ENCODE results near the gene KCNH3.
"Not testable (repeated sequence)": the region's sequence is repeated elsewhere in the genome, so short reads cannot be mapped to it uniquely, and the experiment has no call there.

The KCNH3 gene

DNA sequence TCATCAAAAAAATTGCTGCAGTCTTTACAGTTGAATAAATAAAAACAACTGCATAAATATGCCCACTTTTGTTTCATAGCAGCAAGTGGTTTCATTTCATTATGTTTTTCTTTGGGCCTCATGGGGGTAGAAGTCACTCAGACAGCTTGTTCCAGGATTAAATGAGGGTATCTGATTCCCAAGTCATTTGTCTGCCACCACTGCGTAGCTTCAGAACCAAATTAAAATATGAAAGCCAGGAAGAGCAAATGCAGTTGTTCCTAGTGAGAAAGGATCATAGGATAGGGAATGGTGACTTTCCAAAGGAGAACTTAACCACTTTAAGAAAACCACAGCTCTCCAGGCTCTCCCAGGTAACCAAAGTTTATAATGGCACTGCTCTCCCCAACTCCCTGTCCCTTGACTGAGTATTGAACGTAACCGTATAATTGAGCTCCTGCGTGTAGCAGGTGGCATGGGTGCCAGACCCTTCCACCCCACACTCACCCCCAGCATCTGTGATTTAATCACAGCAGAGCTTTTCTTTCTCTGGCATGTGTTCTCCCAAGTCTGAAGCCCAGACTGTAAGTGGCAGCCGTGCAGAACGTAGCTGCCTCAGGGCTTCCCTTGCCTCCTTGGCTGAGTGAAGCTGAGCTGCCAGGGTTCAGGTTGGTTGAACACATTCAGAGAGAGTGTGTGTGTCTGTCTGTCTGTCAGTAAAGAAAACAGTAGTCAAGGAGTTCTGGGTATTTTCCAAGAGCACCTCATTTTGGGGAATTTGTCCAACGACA, 11.3 kb upstream of the KCNH3 start:
- DNase-seq, result no peak

DNA sequence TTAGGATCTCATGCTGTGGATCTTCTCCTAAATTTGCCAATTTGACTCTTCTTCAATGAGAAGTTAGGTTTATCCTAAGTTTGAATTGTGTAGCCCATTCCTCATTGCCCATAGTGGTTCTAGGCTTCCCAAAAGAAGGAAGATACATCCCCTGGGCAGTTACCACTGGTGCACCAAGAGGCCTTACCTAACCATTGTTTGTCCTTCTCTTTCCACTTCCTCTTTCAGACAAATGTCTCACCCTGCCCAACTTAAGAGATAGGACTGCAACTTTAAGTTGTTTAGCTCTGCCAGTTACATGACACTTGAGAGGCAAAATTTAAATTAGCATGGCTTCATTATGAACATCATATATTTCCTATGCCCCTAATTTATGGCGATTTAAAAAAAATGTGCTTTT, 9.4 kb upstream of the KCNH3 start:
- DNase-seq, result no peak

DNA sequence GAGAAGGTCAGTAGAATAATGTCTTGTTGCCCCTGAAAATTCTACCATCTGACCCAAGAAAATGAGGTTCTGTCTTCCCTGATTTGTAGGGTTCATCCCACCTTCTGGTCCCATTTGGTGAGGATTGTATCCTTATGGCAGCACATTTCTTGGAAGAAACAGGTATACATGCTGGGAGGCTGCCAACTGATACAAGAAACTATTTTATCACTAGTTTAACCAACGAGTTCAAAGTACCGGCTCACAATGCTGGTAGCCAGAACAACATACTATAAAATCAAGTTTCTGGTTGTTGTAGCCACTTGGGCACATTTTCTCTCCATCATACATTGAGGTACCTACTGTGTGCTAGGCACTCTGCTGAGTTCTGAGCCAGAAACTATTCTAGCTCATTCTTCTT, 7.1 kb upstream of the KCNH3 start:
- DNase-seq, result no peak

DNA sequence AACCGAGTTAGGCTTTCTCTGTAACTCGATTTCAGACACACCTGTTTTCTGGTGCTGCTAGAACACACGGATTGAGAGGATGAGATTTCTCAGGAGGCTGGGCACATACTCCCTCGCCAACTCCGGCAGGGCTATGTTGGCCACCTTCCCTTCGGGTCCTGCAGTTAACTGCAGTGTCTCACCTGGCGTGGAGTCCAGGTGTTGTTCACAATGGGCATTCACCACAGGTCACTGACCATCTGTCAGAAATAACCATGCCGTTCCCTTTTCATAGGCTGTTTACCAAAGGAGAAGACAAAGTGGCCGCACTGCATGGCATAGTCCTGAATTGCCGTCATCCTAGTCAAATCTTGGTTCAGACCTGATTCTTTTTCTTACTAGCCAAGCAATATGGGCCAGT, 5.5 kb upstream of the KCNH3 start:
- DNase-seq, result no peak

DNA sequence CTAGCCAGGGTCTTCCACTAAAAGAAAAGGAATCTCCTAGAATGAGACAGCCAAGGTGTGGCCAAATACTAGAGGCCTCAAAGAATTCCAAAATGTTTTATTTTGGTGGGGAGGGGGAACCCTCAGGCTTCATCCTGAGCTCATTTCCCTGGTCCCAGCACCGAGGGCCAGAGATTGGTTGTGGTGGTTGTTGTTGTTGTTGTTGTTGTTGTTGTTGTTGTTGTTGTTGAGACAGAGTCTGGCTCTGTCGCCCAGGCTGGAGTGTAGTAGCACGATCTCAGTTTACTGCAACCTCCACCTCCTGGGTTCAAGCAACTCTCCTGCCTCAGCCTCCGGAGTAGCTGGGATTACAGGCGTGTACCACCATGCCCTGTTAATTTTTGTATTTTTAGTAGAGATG, 4.7 kb upstream of the KCNH3 start:
- DNase-seq, result not testable (repeated sequence)

DNA sequence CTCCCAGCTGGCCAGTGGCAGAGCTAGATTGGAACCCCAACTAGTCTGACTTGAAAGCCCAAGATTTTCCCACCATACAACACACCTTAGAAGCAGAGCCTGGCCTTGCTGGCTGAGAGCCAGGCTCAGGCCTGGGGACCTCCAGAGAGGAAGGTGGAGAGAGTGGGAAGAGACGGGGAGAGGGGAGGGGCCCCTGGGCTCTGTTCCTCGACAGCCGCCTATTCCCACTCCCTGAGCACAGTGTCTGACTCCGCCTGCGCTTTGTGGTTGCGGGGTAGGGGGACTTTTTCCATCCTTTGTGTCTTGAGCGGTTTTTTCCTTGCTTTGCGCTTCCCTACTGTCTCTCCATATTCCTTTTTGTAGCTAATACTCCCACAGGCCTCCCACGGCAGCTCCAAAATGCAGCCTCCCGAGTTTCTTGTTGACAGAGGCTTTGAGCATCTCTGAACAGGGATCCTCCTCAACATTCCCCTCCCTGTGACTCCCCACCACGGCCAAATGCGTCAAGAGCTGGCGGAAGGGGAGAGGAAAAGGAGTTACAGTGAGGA, 4.0 kb upstream of the KCNH3 start:
- DNase-seq, result no peak

DNA sequence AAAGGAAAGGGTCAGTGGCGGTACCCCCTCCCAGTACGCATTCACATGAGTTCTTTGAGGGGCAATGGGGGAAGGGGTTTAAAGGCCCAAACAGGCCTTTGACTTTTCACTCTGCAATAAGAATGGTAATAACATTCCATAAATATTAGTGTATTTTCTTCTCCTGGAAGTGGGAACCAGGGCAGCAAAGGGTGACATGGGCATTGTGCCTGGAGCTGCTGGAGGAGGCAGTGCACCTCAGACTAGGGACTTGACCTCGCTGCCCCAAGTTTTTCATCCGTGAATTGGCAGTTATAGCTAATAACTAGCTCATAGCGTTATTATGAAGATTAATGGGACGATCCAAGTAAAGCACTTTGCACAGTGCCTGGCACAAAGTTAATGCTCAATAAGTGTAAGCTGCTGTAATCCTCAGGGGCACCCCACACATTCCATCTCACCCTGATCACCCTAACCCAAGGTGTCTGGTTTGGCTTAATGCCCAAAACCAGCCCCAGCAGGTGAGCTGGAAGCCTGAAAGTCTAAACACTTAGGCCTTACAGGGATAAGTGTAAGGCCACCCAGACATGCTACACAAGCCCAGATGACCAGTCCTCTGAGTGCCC, 2.8 kb upstream of the KCNH3 start:
- no peak for DNase-seq

DNA sequence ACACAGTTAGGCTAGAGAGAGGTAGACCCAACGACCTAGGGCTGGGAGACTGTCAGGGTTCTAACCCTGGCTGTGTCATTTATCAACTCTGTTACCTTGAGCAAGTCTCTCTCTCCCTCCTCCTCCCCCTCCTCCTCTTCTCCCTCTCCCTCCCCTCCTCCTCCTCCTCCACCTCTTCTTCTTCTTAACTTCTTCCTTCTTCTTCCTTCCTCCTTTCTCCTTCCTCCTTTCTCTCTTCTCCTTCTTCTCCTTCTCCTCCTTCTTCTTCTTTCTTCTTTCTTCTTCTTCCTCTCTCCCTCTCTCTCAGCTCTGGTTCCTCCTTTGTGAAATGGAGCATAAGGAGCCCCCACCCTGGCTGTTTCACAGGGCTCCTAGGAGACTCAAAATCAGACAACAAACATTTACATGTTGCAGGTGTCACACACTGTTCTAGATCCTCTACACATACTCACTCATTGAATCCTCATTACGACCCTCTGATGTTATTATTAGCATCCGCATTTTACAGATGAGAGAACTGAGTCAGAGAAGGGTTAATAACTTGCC, 2.2 kb upstream of the KCNH3 start:
- DNase-seq, result no peak

DNA sequence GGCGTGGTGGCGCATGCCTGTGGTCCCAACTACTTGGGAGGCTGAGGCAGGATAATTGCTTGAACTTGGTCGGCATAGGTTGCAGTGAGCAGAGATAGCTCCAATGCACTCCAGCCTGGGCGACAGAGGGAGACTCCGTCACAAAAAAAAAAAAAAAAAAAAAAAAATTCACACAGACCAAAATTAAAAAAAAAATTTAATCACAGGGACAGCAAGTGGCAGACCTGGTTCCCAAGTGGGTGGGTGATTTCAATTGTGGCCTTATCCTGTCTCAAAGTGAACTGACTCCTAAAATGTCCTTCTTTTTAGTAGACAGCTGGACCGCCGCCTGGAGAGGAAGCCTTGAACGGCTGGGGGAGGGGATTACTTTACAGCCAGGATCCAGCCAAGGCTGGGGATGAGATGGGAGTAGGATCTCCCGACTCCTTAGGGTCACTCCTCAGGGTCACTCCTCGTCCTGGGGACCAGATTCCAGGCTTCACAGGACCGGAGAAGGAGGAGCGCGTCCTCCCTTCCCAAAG, 1.5 kb upstream of the KCNH3 start:
- no peak for DNase-seq

DNA sequence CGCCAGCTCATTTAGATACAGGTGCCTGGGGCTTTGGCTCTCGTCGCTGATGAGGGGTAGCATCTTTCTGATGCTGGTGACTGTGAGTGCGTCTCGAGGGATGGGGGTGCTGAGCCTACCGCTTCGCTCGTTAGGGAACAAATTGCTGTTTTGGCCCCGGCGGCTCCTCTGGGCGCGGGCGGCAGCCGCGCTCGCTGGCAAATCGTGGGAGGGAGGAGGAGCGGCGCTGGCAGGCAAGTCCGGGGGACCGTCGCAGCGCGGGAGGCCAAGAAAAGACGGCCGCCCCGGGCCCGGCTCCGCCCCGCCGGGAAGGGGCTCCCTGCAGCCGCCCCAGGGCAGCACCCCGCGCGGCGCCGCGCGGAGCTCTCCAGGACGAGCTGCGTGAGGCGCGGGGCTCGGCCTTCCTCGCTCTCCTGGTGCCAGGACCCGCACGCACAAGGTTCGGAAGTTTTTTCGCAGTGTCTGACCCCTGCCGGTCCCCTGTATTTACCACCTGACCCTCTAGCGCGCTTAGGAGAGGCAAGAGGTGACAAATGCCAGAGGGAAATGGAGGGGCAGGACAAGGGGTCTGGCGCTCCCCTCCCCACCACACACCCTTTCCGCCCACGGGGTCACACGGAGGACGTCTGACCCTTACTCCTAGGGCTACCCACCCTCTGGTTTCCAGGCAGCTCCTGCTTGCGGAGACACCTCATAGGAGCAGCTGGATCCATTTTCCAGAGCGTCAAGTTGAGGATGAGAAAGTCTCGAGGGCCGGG, 899 bp upstream of the KCNH3 start:
- no peak for DNase-seq

DNA sequence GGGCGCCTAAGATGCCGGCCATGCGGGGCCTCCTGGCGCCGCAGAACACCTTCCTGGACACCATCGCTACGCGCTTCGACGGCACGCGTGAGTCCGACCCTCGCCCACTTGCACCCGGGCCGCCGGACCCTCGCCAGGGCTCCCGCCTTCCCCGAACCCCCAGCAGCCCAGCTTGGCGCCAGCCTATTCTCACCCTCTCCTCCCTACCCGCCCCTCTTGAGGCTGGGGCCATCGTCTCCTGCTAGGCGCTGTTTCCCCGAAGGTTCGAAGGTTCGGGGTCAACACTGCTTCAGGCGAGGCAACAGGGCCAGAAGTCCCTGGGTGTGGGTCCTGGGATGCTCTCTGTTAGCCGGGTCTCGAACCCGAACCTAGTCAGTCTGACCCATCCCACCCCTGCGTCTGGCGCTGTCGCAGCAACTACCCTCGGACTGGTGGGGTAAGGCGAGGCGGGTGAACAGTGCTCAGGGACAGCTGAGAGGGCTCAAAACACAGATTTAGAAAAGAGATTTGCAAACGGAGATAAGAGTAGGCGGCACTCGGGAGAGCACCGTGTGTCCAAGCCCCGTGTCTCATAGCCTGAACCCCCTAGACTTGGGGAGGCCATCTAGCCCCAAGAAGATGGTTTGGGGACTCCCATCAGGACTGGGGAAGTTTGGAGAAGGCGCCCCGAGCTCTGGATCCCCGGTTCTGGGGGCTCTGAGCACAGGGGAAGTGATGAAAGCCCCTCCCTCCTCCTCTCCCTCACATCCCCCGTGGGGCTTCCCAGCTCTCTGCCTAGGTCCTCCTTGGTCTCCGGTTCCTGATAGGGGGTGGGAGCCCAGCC, 787 bp downstream of the KCNH3 start:
- no peak for DNase-seq

DNA sequence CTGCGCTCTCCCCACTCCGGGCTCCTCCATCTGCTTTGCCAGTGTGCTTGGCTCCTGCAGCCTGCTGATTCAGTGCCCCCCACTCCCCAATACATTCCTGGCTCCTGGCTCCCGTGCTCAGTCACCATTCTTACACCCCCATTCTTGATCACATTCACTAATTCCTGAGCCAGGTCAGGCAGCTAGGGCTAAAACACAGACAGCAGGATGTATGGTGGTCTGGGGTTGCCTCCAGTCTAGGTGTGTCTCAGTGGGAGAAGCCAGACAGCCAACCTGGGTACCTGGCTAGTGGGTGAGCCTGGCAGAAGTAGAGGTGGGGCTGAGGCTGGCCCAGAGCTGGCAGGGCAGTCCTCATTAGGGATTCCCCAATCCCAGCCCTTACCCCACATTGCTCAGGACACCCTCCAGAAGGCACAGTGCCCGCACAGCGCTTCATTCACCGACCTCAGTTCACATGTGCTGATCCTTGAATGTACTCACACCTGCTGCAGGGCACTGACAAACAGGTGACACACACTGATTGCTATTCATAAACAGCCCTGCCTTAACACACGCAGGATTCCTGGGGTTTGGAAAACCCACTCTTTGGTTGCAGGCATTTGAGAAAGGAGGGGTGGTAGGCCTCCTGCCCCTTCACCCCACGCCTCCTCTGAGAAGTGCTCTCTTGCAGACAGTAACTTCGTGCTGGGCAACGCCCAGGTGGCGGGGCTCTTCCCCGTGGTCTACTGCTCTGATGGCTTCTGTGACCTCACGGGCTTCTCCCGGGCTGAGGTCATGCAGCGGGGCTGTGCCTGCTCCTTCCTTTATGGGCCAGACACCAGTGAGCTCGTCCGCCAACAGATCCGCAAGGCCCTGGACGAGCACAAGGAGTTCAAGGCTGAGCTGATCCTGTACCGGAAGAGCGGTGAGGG, 1.7 kb downstream of the KCNH3 start:
- DNase-seq, result no peak

DNA sequence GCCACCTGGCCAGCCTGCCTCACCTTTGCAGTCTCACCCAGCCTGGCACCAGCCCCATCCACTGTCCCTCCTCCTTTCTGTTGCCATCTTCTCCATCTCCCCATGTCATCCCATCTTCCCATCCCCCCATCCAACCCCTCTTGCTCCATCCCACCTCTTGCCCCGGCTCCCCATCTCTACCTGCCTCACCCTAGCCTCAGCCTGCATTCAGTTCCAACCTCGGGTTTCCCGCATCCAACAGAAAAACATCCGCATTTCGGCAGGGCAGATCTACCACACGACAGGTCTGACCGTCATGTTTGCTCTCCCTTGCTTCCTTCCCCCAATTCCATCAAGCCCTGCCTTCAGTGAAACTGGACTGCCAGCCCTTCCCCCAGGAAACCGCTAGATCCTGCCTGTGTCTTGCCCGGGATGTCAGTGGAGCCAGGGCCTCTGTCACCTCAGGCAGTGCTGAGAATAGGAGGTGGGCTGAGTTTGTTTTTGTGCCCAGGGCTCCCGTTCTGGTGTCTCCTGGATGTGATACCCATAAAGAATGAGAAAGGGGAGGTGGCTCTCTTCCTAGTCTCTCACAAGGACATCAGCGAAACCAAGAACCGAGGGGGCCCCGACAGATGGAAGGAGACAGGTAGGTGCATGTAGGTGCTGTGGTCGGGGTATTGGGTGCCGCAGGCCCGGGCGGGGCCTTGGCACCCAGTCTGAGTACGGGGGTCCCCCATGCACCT, 2.5 kb downstream of the KCNH3 start:
- no peak for DNase-seq

DNA sequence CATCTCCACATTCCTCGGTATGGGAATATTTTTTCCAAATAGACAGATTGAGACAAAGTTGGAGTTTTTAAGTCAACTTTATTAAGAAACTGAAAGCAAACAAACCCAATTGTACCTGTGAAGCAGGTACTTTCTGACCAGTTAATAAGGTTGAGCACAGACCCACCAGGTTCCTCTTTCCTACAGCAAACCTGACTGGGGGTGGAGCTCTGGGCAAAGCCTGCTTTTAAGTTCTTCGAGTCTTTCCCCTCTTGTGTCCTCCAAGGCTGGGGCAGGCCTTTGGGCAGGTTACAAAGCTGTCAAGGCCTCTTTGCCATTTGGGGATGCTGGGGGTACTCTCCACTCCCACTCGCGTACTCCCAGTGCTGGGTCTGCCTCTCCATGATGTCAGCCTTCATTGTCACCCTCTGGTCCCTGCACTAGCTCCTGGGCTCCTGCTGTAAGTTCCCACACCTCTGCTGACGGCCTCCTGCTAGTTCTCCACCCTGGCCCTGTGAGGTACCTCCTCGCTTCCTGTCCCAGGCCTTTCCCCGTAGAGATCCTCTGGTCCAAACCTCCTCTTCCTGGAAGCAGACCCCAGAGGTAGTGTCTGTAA, 3.2 kb downstream of the KCNH3 start:
- no peak for DNase-seq

DNA sequence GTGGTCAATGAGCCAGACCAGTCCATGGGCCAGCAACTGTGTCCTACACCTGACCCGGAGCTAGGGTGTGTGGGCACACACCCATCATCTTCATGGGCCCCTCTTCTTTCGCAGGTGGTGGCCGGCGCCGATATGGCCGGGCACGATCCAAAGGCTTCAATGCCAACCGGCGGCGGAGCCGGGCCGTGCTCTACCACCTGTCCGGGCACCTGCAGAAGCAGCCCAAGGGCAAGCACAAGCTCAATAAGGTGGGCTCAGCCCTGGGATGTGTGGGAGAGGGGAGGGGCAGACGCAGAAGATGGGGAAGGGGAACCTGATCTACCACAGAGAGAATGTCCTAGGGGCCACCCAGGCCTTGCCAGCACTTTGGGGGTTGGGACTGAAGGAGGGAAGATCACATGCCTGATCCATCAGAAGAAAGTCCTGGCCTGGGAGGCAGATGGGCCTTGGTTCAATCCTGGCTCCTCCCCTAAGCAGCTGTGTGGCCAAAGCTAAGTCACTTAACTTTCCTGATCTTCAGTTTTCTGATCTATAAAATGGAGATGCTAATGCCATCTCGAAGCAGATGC, 3.8 kb downstream of the KCNH3 start:
- no peak for DNase-seq

DNA sequence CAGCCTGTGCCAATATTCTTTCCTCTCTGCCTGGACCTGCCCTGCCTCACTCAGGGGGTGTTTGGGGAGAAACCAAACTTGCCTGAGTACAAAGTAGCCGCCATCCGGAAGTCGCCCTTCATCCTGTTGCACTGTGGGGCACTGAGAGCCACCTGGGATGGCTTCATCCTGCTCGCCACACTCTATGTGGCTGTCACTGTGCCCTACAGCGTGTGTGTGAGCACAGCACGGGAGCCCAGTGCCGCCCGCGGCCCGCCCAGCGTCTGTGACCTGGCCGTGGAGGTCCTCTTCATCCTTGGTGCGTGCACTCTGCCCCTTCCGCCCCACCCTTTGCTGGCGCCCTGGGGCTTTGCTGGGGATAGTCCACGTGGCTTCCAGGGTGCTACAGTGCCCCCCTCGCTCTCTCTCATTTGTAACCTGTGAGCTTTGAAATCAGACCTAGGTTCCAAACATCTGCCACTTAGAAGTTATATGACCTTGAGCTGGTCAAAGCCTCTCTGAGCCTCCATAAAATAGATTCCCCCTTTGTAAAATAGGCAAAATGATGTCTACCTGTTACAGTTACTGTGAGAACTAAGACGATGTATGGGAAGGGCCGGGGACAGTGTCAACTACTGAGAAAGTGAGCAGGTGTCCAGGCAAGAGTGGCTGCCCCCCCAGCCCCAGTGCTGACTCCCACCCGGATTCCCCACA, 4.5 kb downstream of the KCNH3 start:
- no peak for DNase-seq

DNA sequence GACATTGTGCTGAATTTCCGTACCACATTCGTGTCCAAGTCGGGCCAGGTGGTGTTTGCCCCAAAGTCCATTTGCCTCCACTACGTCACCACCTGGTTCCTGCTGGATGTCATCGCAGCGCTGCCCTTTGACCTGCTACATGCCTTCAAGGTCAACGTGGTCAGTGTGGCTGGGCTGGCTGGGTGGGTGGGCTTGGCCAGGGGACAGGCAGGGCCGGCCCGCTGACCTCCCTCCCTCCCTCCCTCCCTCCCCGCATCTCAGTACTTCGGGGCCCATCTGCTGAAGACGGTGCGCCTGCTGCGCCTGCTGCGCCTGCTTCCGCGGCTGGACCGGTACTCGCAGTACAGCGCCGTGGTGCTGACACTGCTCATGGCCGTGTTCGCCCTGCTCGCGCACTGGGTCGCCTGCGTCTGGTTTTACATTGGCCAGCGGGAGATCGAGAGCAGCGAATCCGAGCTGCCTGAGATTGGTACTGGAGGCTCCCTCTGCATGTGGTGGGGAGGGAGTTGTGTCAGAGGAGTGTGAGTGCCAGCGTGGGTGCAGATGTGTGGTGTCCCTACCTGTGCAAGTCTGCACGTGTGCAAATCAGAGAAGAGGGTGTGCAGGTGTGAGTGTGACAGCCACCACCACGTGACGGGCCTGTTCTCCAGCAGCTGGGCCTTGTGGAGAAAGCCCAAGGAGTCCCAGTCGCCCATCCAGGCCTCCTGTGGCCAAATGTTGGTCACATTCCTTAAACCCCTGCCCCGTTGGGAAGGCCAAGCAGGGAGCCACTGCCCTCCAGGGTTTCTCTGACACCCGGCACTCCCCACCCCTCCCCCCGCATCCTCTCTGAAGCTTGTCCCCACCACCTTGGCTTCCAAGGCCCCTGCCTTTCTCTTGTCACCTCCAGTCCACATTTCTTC, 5.3 kb downstream of the KCNH3 start:
- DNase-seq, result no peak

DNA sequence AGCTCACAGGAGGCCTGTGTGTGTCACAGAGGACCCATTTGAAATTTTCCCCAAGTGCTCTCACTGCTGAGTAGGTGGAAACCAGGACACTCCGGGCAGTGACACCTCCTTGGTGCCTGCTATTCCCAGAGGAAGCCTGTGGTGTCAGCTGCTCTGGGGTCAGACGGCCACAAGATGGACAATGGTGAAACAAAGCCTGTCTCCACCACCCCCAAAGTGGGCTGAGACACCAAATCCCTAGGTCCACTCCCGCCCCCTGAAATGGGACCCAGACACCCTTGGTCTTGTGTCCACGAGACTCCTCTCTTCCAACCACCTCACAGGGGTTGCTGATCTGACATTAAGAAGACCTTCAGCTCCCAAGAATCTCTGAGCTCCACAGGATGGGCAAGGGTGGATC, 7.0 kb downstream of the KCNH3 start:
- no peak for DNase-seq

All from NCI-H2029 (cell line).